Heart left ventricle (tissue), 13 donors: ENCODE results near the gene RUNDC3A.

Source experiments
- CTCF ChIP-seq, 12 donors: fragments of 200-600 bp; sonication (generic) in 4 of 12; IDR thresholded peaks; one replicate each; pipeline versions ENCODE4 v1.5.0 to v1.8.0; 2018 to 2022; ENCODE audit warnings: antibody characterized with exemption in 12 of 12, mild to moderate bottlenecking in 5 of 12
- POLR2A ChIP-seq, 2 donors: fragments of 450-650 bp; IDR thresholded peaks; one replicate each; pipeline ENCODE4 v1.6.1; 2017; ENCODE audit warnings: antibody characterized with exemption in 2 of 2, mild to moderate bottlenecking in 2 of 2, moderate library complexity in 2 of 2
- donor health status: ischemic (EF 13 %, LVEDD 7.1; RV severe dilation, severe dysfunction).
- donor health status: DM: no; HTN: yes; CAD: no.
- donor health status: DM: no; HTN: no; CAD: no.
- donor health status: ischemic (EF 25% LVEDD 6.9; RV normal size, moderate dysfunction).
- donor health status: ischemic (EF 25% LVEDD 5.7; RV mildly dilated, moderate dysfunction).
- donor health status: ischemic (EF 35%, LVEDD 5.7; RV mildly dilated, moderate dysfunction).
- donor health status: nonischemic (EF 11% LVEDD 7.7; RV severe dilation, severe dysfunction).
- donor health status: DM: yes; HTN: yes; CAD: no.
- donor health status: PGD.
- donor health status: ischemic (EF 29% LVEDD 5.4; RV normal size, mild dysfunction).
- donor health status: nonischemic (EF 23%, LVEDD 6.1; RV moderate dilation, normal function).

- TF ChIP-seq CTCF (IDR thresholded peaks at IDR 0.05) = no peak
- no peak for TF ChIP-seq POLR2A (IDR thresholded peaks at IDR 0.05)
These were observed 19.5 kb downstream of the RUNDC3A start for GRCh38 chr17:44327715-44328449.
